Stimulated activated CD8-positive, alpha-beta memory T cell treated with anti-CD3 and anti-CD28 coated beads, Interleukin-4, amount 100 ng/mL, for 48 hours (primary cell): ENCODE measurements around the gene MAPRE3.

Experiments
- DNase-seq: peaks from one replicate; pipeline ENCODE4 v3.0.0-alpha.2; 2020

MAPRE3 gene

DNA sequence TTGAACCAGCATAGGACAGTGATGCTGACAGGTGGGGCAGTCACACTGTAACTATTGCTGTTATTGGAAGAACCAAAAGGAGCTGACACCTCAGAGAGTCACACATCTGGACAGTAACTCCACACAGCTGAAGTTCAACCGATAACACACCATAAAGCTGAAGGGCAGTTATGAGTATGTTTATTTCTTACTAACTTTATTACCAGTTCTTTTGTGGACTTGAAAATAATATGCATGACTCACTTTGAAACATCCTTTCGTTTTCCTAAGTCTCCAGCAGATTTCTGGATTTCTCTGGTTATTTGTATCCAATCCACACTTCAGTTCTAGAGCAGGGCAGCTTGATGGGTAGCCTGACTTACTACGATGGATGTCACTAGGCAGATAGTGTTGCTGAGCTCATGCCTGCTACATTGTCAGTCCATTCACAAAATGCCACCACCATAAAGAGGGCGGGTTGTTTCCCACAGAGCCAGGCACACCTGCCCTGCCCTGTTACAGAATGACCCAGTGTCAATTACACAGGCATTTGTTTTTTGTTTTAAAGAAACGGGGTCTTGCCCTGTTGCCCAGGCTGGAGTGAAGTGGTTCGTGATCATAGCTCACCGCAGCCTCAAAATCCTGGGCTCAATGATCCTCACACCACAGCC lies 72.7 kb downstream of the MAPRE3 start:
- no peak for DNase-seq

DNA sequence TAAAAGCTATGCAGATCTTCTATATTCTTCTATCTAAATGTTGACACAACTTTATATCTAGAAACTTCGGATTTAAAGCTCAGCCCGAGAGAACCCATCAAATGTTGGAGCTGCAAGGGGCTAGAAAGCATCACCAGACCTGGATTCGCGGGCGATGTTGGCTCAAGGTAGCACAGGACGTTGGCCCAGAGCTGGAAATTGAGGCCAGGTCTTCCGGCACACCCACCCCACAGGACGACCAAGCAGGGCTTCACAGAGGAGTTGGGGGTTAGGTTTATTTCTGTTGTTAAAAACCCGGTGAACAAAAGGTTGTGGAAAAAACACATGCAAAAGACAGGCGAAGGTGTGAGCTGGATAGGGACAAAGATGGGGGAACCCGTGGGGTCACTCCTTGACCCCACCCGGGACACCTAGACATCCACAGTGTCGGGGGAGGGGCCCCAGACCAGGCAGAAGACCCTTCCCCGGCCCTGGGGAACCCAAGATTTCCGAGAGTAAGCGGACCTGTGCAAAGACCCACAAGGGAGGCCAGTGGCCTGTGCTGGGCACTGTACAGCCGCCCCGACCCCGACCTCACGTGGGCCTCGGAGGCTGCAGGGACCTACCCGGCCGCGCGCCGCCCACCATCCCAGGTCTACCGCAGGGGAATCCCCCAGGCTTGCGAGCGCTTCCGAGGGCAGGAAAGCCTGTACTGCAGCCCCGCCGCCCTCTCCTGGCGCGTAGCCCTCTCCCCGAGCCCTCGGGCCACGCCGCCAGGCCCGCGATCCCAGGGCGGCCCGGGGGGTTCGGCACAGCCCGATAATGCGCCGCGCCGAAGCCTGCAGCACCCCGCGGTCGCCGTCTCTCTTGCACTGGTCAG lies 79.2 kb downstream of the MAPRE3 start:
- DNase-seq, result peak; percentile 81

DNA sequence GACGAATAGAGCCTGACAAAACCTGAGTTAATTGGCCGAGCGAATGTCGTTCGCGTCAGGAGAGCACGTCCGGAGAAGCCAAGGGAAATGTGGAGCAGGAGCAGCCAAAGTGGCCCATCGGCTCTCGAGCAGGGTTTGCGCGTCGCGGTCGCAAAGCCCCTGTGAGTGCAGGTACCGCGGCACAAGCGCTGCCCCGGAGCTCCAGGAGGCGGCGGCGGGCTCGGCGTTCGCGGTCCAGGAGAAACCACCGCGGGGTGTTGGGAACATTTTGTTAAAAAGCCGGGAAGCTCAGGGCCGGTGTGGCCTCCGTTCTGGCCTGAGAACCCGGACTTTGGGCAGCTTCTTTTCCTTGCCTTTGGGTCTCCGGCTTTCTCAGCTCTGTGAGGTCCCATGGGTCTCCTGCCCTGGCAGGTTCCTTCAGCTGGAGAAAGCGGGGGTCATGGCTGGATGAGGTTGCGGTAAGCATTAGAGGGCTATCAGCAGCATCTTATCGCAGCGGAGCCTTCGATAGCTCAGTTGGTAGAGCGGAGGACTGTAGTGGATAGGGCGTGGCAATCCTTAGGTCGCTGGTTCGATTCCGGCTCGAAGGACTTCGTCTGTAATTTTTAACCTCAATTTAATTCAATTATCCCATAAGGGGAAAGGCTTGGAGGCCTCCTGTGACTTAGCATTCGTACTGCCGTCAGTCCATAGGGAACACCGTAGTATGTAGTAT lies 80.0 kb downstream of the MAPRE3 start:
- DNase-seq, result peak; percentile 96

DNA sequence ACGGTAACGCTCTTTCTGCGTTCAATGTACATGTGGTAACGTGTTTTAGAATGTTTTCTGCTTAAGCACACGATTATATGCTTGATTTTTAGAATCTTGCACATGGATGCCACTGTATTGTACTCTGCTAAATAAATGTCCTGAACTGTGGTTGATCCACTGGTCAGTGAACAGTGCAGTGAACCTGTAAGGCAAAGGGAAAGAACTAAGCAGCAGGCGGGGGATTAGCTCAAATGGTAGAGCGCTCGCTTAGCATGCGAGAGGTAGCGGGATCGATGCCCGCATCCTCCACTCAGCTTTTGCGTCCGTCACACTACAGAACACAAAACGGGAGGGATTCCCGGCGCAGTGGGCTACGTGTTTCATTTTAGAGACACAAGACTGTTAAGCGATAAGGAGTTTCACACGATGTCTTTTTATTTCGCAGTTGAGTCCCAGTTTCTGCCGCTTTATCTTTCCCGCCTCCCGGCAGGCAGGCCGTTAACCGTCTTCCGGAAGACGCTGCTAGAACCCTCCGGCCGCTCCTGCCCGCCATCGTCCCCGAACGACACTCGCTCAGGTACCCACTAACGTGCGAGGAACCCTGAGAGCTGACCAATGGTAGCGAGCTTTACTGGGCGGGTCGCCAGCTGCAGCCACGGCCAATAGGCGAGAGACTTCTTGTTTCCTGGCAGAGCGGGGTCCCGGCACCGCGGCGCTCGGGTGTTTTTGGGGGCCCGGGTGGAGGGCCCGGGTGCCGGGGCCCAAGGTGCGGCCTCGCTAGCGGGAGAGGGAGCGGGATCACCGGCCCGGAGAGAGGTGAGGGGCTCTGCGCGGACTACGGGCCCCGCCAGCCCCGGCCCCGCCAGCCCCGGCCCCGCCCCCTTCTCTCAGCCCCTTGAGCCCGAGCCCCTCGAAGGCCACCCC lies 80.8 kb downstream of the MAPRE3 start, which contains the start of gene AGBL5:
Gene AGBL5 (plus strand): TSS at position 673 of the 906 bp plus-strand sequence. CDS start 1,291 bp downstream, outside the sequence.
- DNase-seq, result peak; percentile 97

DNA sequence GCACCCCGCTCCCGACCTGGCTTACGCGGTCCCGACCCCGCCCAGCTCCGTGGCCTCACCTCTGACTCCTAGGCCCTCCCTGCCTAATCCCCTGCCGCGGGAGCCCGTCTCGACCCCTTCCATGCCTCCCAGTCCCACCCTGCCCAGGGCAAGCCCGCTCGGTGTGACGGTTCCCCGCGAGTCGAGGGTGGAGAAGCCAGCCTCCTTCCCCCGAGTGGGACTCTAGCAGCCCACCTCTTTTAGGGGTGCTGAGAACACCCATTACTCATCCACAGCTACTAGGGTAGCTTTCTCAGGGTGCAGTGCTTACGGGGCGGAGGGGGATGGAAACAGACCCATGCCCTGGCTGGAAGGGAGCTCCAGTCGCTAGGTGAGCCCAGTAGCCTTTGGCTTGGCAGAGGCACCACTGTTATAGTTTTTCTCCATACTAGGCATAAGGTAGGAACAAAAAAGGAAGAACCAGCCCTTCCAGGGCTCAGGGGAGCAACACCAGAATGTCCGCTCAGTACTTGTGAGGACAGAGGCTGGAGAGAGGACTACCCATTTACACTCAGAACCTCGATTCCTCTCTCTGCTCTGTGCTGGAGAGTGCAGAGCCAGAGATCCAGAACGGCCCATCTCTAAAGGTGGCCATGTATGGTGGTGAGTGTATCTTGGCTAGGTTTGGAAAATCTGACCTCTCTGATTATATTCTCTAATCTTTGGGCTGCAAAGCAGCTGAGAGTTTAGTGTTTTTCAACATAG lies 81.6 kb downstream of the MAPRE3 start:
- peak; percentile 61 for DNase-seq

DNA sequence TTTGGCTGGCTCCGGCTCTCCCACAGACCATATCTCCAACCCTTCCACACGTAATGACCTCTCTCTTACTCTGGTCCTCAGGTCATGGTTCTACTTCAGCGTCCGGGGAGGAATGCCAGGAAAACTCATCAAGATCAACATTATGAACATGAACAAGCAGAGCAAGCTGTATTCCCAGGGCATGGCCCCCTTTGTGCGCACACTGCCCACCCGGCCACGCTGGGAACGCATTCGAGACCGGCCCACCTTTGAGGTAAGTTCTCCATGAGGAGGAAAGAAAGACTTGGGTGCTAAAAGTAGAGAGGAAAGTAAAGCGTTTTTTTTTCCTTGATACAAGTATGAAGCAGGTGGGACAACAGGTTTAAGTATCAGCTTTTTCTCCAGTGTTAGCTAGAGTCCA lies 82.9 kb downstream of the MAPRE3 start:
- DNase-seq, result no peak

DNA sequence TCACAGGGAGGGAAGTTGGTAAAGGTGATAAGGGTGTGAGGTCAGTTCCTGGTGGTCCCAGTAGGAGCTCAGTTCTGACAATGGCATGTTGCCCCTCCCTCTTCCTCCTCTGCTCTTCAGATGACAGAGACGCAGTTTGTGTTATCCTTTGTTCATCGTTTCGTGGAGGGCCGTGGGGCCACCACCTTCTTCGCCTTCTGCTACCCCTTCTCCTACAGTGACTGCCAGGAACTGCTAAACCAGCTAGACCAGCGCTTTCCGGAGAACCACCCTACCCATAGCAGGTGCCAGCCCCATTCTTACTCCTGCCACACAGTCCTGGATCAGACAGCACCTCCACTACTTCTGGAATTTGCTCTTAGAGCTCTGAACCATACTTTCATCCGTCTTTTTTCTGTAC lies 83.3 kb downstream of the MAPRE3 start:
- DNase-seq, result no peak

DNA sequence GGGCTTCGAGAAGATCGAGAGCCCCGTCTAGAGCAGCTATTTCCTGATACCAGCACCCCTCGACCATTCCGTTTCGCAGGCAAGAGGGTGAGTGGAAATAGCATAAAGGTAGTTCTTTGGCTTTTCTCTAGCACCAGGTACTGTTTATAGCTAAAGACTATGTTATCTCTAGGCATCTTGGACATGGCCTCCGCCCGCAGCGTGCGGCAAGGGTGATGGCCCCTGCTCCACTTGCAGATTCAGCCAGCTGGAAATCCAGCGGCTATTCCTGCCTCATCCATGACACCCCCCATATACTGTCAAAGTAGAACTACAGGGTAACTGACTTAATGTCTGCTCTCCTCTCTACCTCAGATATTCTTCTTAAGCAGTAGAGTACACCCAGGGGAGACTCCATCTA lies 84.3 kb downstream of the MAPRE3 start:
- no peak for DNase-seq

DNA sequence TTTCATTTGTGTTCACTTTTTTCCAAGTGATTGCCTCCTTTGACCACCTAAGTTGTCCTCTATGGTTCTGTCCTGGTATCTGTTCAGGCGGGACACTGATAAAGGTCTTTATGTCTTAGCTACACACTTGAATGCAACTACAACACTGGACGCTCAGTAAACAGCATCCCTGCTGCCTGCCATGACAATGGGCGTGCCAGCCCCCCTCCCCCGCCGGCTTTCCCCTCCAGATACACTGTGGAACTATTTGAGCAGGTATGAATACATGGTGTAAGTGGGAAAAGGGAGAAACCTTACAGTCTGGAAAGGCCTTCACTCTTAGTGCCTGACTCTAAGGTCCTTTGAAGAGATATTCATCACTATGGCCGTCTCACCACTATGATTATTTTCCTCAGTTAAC lies 86.7 kb downstream of the MAPRE3 start:
- no peak for DNase-seq

DNA sequence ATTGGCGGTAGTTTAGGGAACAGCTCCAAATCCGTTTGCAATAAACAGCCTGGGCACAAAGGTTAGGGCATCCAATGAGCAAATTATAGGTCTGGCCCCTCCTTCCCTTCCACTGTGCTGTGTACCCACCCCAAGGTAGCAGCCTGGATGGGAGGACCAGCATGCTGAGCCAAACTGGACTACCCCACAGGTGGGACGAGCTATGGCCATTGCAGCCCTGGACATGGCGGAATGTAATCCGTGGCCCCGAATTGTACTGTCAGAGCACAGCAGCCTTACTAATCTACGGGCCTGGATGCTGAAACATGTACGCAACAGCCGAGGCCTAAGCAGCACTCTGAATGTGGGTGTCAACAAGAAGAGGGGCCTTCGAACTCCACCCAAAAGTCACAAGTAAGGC lies 87.8 kb downstream of the MAPRE3 start:
- no peak for DNase-seq

DNA sequence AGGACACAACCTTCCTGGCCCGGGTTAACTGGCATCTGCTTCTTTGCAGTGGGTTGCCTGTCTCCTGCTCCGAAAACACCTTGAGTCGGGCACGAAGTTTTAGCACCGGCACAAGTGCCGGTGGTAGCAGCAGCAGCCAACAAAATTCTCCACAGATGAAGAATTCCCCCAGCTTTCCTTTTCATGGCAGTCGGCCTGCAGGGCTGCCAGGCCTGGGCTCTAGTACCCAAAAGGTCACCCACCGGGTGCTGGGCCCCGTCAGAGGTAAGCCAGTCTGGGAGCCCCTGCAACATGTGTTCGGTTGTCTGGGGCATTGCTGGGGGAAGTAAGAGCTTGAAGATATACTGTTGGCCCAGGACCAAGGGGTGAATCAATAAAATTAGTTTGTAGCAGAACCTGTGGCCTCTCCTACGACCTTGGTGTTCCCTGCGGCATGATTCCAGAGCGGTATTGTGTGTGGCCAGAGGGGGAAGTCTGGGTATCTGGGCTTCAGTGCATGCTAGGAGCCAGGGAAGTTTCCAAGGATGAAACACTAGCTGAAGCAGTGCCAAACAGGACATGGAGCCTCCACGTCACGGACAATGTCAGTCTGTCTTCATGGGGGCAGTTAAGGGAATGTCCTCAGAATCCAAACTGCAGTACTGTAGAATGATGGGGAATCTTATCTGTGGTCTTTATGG lies 88.8 kb downstream of the MAPRE3 start:
- no peak for DNase-seq

DNA sequence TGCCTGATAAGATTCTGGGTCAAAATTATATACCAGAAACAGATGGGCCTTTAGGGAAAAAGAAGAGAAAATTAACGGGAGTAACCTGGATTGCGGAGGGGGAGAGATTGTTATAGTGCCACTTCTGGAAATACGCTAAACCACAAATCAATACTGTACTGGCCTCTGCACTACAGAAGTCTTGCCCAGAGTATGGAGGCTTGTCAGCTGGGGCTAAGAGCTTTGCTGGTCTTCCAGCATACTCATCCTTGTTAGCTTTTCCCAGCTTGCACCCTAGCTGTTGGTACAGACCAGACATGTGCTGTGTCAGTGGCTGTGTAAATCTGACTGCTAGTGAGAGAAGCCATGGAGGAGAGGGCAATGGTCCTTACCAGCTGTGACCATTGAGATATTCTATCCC lies 89.9 kb downstream of the MAPRE3 start:
- DNase-seq, result no peak

DNA sequence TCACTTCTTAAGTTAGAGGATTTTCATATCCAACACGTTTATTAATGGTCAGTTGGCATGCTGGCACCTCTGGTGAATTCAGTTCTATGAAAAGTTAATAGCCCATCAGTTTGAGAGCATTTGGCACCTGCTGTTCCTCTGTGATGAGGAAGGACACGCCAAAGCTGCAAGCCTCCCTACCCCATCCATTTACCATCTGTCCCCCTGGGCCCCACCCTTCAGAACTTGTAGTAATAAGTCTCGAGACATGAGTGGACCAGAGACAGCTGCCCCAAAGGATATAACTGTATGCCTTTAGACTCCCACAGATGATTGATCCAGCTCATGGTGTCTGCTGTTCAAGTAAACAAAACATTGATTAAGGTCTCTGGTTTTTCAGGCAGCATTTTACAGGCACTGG lies 94.7 kb downstream of the MAPRE3 start:
- no peak for DNase-seq

DNA sequence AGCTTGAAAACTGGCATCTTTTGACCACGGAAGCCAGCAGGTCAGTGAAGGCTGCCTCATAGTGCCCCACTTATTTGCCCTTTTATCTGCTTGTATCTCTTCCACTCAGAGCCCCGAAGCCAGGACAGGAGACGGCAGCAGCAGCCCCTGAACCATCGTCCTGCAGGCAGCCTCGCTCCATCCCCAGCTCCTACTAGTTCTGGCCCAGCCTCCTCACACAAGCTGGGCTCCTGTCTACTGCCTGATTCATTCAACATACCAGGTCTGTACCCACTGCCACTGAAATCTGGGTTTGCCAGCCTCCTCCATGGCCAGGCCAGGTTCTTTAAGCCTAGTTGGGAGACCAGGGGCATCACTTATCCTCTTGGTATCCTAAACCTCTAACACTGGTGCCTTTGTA lies 96.9 kb downstream of the MAPRE3 start:
- no peak for DNase-seq

DNA sequence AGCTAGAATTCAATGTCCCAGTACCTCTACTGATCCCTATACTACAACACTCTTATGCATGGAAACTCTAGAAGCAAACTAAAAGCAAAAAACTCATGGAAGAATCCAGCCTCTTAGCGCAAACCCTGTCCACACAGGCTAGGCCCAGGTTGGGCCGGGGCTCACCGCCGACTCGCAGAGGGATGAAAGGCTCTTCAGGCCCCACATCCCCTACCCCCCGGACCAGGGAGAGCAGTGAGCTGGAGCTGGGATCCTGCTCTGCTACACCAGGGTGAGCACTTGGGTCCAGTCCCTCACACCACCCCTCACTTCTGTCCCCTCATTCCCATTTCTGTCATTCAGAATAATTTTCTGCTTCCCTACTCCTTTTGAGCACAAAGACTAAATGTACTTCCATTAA lies 99.0 kb downstream of the MAPRE3 start:
- no peak for DNase-seq

DNA sequence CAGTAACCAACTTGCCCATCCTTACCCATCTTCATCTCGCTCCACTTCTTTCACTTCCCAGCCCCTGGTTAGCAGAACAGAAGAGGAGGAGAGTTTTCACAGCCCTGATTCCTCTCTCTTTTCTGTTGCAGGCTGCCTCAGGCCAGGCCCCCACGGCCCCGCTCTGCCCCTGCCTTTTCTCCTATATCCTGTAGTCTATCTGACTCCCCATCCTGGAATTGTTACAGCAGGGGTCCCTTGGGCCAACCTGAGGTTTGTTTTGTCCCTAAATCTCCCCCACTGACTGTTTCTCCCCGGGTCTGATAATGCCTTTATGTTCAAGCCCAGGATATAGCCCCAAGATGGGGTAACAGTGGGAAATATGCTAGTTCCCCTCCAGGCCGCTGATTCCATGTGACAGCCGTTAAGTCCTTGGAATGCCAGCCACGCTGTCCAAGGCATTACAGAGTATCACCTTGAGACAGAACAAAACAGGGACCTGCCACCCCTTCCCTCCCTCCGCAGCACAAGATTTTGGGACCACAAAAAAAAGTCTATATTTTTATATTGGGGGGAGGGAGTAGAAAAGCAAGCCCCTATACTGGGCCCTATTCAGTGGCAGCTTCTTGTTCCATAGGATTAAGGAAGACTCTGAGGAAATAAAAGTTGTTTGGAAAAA lies 99.7 kb downstream of the MAPRE3 start:
- DNase-seq, result no peak

DNA sequence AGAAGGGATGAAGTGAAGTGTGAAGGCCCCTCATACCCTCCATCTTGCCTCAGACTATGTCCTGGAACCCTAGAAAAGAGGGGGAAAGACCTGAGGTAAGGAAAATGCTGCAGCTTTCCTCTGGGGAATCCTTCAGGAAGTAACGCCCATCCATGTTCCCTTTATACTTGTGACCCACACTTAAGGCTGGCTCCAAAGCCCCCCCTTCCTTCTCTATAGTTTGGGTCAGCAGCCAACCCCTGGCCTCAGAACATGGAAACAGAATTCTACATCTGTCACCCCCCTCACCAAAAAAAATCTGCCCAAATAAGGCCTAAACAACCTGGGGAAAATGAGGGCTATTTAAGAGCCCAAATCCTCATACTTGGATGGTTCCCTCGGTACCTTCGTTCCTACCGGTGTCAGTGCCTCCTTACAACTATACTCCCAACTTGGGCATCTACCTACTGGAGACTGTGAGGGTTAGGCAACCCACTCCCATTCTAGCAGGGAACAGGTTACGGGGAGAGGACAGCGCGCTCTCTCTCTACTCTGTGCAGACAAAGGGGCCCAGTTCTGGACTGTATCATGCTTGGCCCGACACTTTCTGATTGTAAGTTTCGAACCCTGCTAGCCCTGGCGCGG lies 100.3 kb downstream of the MAPRE3 start:
- DNase-seq, result no peak

DNA sequence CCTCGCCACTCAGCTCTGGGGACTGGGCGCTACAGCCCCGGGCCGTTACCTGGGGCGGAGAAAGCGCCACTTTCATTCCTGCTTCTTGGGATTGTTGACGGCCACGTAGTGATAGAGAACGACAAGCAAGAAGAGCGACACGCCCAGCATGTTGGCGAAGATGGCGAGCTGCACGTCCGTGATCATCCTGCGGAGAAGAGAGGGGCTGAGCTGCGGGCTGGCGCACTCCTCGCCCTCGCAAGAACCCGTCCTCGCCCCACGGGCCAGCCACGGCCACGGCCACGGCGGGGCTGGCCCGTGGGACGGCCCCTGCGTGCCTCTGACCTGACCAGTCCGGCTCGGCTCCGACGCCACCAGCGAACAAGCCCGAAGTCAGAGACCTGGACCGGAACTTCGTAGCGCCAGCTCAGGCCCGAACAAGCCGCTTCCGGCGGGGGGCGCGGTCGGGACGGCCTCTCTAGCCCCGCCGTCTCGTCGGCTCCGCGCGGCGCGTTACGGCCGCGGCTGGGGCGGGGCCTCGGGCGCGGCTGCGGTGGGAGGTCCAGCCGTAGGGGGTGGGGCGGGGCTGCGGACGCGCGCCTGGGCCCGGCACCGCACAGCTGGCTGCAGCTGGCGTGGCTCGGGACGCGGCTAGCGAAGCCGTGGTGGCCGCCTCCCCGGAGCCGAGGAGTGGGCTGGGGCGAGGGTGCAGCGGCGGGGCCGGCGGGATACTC lies 101.0 kb downstream of the MAPRE3 start, which contains the start of gene OST4:
Gene OST4 (minus strand): TSS at position 378 of the 713 bp plus-strand sequence.
- peak; percentile 92 for DNase-seq
